GM18867 (cell line): ENCODE results near the gene HECTD3.
"Not testable (repeated sequence)": the region's sequence is repeated elsewhere in the genome, so short reads cannot be mapped to it uniquely, and the experiment has no call there.

ENCODE experiments used
- ATAC-seq: cut with Tn5 transposase; IDR thresholded peaks from one replicate; pipeline ENCODE4 v1.9.1; 2021; ENCODE audit warnings: mild to moderate bottlenecking, moderate library complexity; ENCODE audit not compliant: unreplicated experiment

The HECTD3 gene

GRCh38 chr1:44994309-44994898, 16.7 kb downstream of the HECTD3 start:
- ATAC-seq = no peak

- ATAC-seq = no peak
Observed at GRCh38 chr1:44988531-44989156, 22.5 kb downstream of the HECTD3 start.

- peak; percentile 4 for ATAC-seq
Observed at GRCh38 chr1:44985747-44986359, 25.3 kb downstream of the HECTD3 start.

GRCh38 chr1:44977372-44977771, 33.8 kb downstream of the HECTD3 start:
- not testable (repeated sequence) for ATAC-seq

GRCh38 chr1:44976252-44976651, 34.9 kb downstream of the HECTD3 start:
- no peak for ATAC-seq

GRCh38 chr1:44973645-44974044, 37.5 kb downstream of the HECTD3 start:
- no peak for ATAC-seq

- ATAC-seq = no peak
Observed at GRCh38 chr1:44970317-44970716, 40.8 kb downstream of the HECTD3 start.

- no peak for ATAC-seq
Observed at GRCh38 chr1:44964396-44964795, 46.7 kb downstream of the HECTD3 start.

- no peak for ATAC-seq
Observed at GRCh38 chr1:44962729-44963128, 48.4 kb downstream of the HECTD3 start.

GRCh38 chr1:44962022-44962421, 49.1 kb downstream of the HECTD3 start:
- not testable (repeated sequence) for ATAC-seq

- not testable (repeated sequence) for ATAC-seq
Observed at GRCh38 chr1:44957566-44957965, 53.6 kb downstream of the HECTD3 start.

GRCh38 chr1:44956077-44956476, 55.0 kb downstream of the HECTD3 start:
- ATAC-seq = not testable (repeated sequence)
